Smooth muscle cell (in vitro differentiated cells): Measurements from ENCODE around the gene DENND1B. TPM values are rescaled to one million over a fixed set of nuclear protein-coding genes. Genes with fewer than 3 reads are reported as not detected.

Experiments used
- DNase-seq: peaks from one replicate; lab custom pipeline; 2025; ENCODE audit not compliant: unreplicated experiment; lab: John Stamatoyannopoulos, UW
- H2AFZ ChIP-seq: fragments of 200-600 bp; sonication (generic); 2 replicates; pipeline ENCODE4 v1.6.0; 2016; ENCODE audit warnings: antibody characterized with exemption, low read depth, mild to moderate bottlenecking
- H3F3A ChIP-seq: fragments of 200-600 bp; sonication (generic); 2 replicates; pipeline ENCODE4 v1.6.0; 2017; ENCODE audit warnings: antibody characterized with exemption, low read depth
- H3K27ac ChIP-seq: fragments of 200-600 bp; sonication (generic); 2 replicates; pipeline ENCODE4 v1.5.1; 2016; ENCODE audit warnings: low read depth, mild to moderate bottlenecking
- H3K27me3 ChIP-seq: fragments of 200-600 bp; sonication (generic); 2 replicates; pipeline ENCODE4 v1.6.1; 2016; ENCODE audit warnings: low read depth, mild to moderate bottlenecking
- H3K36me3 ChIP-seq: fragments of 200-600 bp; sonication (generic); 2 replicates; pipeline ENCODE4 v1.5.1; 2016; ENCODE audit warnings: low read depth
- H3K4me1 ChIP-seq: fragments of 200-600 bp; sonication (generic); 2 replicates; pipeline ENCODE4 v1.5.1; 2016; ENCODE audit warnings: low read depth
- H3K4me2 ChIP-seq: fragments of 200-600 bp; sonication (generic); 2 replicates; pipeline ENCODE4 v1.6.0; 2016; ENCODE audit warnings: mild to moderate bottlenecking
- H3K4me3 ChIP-seq: fragments of 200-600 bp; sonication (generic); 2 replicates; pipeline ENCODE4 v1.5.1; 2016; ENCODE audit warnings: mild to moderate bottlenecking
- H3K79me2 ChIP-seq: fragments of 200-600 bp; sonication (generic); 2 replicates; pipeline ENCODE4 v1.6.0; 2016; ENCODE audit warnings: low read depth, mild to moderate bottlenecking
- H3K9ac ChIP-seq: fragments of 200-600 bp; sonication (generic); 2 replicates; pipeline ENCODE4 v1.6.0; 2016; ENCODE audit warnings: low read depth
- H3K9me3 ChIP-seq: fragments of 200-600 bp; sonication (generic); replicated peaks from 2 replicates; pipeline ENCODE4 v1.5.1; 2016; ENCODE audit warnings: low read depth
- H4K20me1 ChIP-seq: fragments of 200-600 bp; sonication (generic); 2 replicates; pipeline ENCODE4 v1.6.0; 2016; ENCODE audit warnings: low read depth
- CTCF ChIP-seq: fragments of 200-600 bp; sonication (generic); IDR thresholded peaks from 2 replicates; pipeline ENCODE4 v1.5.1; 2017; ENCODE audit warnings: borderline replicate concordance, mild to moderate bottlenecking, antibody characterized with exemption; ENCODE audit not compliant: insufficient read depth, poor library complexity, severe bottlenecking
- WGBS: methylation state at CpG from one replicate; pipeline ENCODE4 v1.1.7; 2016; ENCODE audit warnings: low lambda C conversion rate; 5-methylcytosine and 5-hydroxymethylcytosine counted together
- polyA plus RNA-seq: library from polyadenylated mRNA; unstranded; fragments of >200 nt; fragmentation: Nextera tagmentation; extraction: Ambion mirVana; gene quantifications from 2 replicates; pipeline ENCODE4 v1.2.1, GENCODE V29; 2016
- total RNA-seq: library from RNA; depleted of rRNA; stranded (reverse); fragments of >200 nt; gene quantifications from 2 replicates; pipeline ENCODE4 v1.2.3, GENCODE V29; 2014

Gene DENND1B
- total and polyA plus RNA-seq, 2 experiments from 2014 or later, result 7.5 to 22.0 TPM

GRCh38 chr1:197771904-197772556 is 3.2 kb downstream of the DENND1B start:
- no peak overlapping the region for H3K4me3 ChIP-seq
- TF ChIP-seq CTCF, result no peak
- 96% methylated on average over 6 of the region's 6 CpGs for WGBS

DNA sequence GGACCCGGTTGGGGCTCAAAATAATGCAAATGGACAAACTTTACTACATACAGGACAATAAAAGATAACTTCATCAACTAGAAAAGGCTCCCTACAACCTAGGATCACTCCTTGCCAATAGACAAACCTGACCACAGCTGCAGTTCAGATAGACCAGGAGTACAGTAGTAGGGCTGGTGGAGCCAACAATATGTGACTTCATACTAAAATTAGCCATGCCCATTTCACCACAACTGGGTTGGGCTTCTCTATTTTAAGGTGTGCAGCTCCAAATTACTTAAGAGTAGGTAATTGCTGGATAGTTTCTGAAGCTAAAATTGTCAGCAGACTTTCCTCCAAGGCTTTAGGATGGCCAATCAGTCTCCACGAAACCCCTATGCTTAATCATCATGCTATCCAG is 3.9 kb downstream of the DENND1B start:
- WGBS, result 94% methylated on average over 2 of the region's 2 CpGs

More at GRCh38 chr1:197771904-197772556, 3.2 kb downstream of the DENND1B start:
- no peak for DNase-seq
- Histone ChIP-seq H3K36me3 (no peaks in the 10 kb centered on the region), H3K9ac (no peak overlapping the region), H3K4me1 (peaks cover 22% of the 10 kb centered on the region), H2AFZ (no peak overlapping the region), H3K4me2 (no peak overlapping the region), H3K9me3 (no peaks in the 10 kb centered on the region), H3K27ac (no peak overlapping the region), H3K27me3 (no peaks in the 10 kb centered on the region), H4K20me1 (peaks cover 33% of the 10 kb centered on the region), H3K79me2 (peaks cover 57% of the 10 kb centered on the region), H3F3A (peaks cover 18% of the 10 kb centered on the region)

DNA sequence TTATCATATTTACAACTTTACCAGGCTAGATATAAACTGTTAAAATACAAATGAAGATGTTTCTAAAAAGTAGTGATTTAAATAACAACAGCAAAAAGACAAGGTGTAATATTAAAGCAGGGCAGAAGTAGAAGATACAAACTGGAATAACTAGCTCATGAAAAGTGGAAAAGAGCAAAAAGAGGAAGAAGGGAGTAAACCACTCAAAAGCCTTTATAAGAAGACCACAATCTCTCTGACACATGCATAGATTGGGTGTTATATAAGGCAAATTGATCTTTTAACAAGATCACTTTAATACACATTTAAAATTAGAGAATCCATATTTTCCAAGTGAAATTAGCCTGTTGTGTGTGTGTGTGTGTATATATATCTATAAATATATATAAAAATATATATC is 5.0 kb downstream of the DENND1B start:
- Histone ChIP-seq H3K4me1 (peaks cover 14% of the 10 kb centered on the region), H3K27ac (no peak overlapping the region), H3K27me3 (no peaks in the 10 kb centered on the region), H3K36me3 (no peaks in the 10 kb centered on the region), H4K20me1 (peaks cover 36% of the 10 kb centered on the region), H3F3A (peaks cover 5% of the 10 kb centered on the region), H3K79me2 (peaks cover 62% of the 10 kb centered on the region), H2AFZ (no peak overlapping the region), H3K9me3 (no peaks in the 10 kb centered on the region), H3K4me2 (no peak overlapping the region), H3K4me3 (no peak overlapping the region), H3K9ac (no peak overlapping the region)
- TF ChIP-seq CTCF, result no peak
- no peak for DNase-seq

More for the DNA sequence above, 3.9 kb downstream of the DENND1B start:
- Histone ChIP-seq H3K9ac (no peak overlapping the region), H2AFZ (no peak overlapping the region), H3K79me2 (peaks cover 62% of the 10 kb centered on the region), H3K4me1 (peaks cover 22% of the 10 kb centered on the region), H3K4me3 (no peak overlapping the region), H3F3A (peaks cover 13% of the 10 kb centered on the region), H3K9me3 (no peaks in the 10 kb centered on the region), H3K27me3 (no peaks in the 10 kb centered on the region), H3K4me2 (no peak overlapping the region), H3K27ac (no peak overlapping the region), H3K36me3 (no peaks in the 10 kb centered on the region), H4K20me1 (peaks cover 33% of the 10 kb centered on the region)
- no peak for DNase-seq
- TF ChIP-seq CTCF, result no peak

DNA sequence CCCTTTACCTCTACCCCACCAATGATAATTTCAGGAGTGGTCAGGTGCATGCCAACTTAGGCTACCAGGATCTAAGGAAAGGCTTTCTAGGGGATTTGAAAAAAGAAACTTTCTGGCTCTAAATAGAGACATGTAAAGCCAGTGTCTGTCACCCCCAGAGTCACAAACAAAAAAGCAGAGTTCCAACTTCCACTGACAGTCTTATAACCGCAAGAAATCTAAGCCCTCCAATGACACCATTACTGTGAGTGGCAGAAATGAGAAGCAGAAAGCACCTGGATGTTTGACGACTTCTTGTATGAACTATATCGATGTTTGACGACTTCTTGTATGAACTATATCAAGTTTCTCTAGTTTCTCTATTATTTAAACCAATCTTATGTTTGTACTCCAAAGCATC is 6.0 kb downstream of the DENND1B start:
- Histone ChIP-seq H3K27ac (no peak overlapping the region), H3K36me3 (no peaks in the 10 kb centered on the region), H3K79me2 (peaks cover 66% of the 10 kb centered on the region), H3K4me2 (no peak overlapping the region), H3F3A (peaks cover under 1% of the 10 kb centered on the region), H3K27me3 (no peaks in the 10 kb centered on the region), H4K20me1 (peaks cover 42% of the 10 kb centered on the region), H3K4me1 (peaks cover 12% of the 10 kb centered on the region), H3K9me3 (no peaks in the 10 kb centered on the region), H2AFZ (no peak overlapping the region), H3K4me3 (no peak overlapping the region), H3K9ac (no peak overlapping the region)
- WGBS, result 91% methylated on average over 4 of the region's 4 CpGs
- no peak for DNase-seq
- TF ChIP-seq CTCF, result no peak
